Esophagus squamous epithelium (tissue), 5 donors: ENCODE results near the gene FGF14. TPM values are rescaled to one million over a fixed set of nuclear protein-coding genes. Genes with fewer than 3 reads are reported as not detected.

Experiments used
- DNase-seq: peaks from one replicate; lab custom pipeline; 2025; lab: John Stamatoyannopoulos, UW
- H3K27ac ChIP-seq, 4 donors: fragments of 200-600 bp; sonication (generic); one replicate each; pipeline ENCODE4 v1.5.1; 2016 to 2019; ENCODE audit warnings: mild to moderate bottlenecking in 1 of 4
- H3K27me3 ChIP-seq, 4 donors: fragments of 200-600 bp; sonication (generic); 1 replicate in 3 of 4; 2 replicates in 1 of 4; pipeline versions ENCODE4 v1.5.1 to v1.6.0; 2017 to 2021; ENCODE audit warnings: antibody characterized with exemption in 1 of 4
- H3K36me3 ChIP-seq, 3 donors: fragments of 200-600 bp; sonication (generic); one replicate each; pipeline ENCODE4 v1.5.1; 2016 to 2019
- H3K4me1 ChIP-seq, 3 donors: fragments of 200-600 bp; sonication (generic); one replicate each; pipeline ENCODE4 v1.5.1; 2017 to 2019
- H3K4me3 ChIP-seq, 4 donors: fragments of 200-600 bp; sonication (generic); 1 replicate in 3 of 4; 2 replicates in 1 of 4; pipeline ENCODE4 v1.5.1; 2016 to 2019; ENCODE audit warnings: mild to moderate bottlenecking in 2 of 4, moderate library complexity in 1 of 4
- H3K9me3 ChIP-seq, 3 donors: fragments of 200-600 bp; sonication (generic); one replicate each; pipeline ENCODE4 v1.5.1; 2016 to 2019
- CTCF ChIP-seq, 6 experiments: fragments of 450-650 bp in 4 of 6; fragments of 200-600 bp in 2 of 6; sonication (generic) in 2 of 6; IDR thresholded peaks; one replicate each; pipeline ENCODE4 v1.5.1; 2016 to 2019; ENCODE audit warnings: antibody characterized with exemption in 6 of 6, mild to moderate bottlenecking in 4 of 6, moderate library complexity in 4 of 6
- POLR2A ChIP-seq, 4 donors: fragments of 450-650 bp; IDR thresholded peaks; one replicate each; pipeline ENCODE4 v1.6.1; 2017; ENCODE audit warnings: antibody characterized with exemption in 4 of 4, mild to moderate bottlenecking in 4 of 4, moderate library complexity in 3 of 4
- WGBS, 2 donors: methylation state at CpG; one replicate each; pipeline ENCODE4 v1.1.5; 2018; 5-methylcytosine and 5-hydroxymethylcytosine counted together
- intact Hi-C: fragments of 100-400 bp; cut with DNase I; formaldehyde crosslinking; loops from one replicate; pipeline ENCODE4 v1.15.0; 2022
- total RNA-seq, 4 donors: library from RNA; depleted of rRNA; stranded (reverse); fragments of >200 nt; gene quantifications; one replicate each; pipeline ENCODE4 v1.1.0, GENCODE V29; 2016
- donor health status: DM: yes; HTN: yes; CAD: no.

The FGF14 gene
- total RNA-seq, 4 donors from 2014 or later: 0.11 to 4.2 (median 1.0) TPM

- no peak for DNase-seq
- Histone ChIP-seq H3K27me3 (no peaks in the 10 kb centered on the region), H3K9me3 (no peaks in the 10 kb centered on the region), H3K27ac (no peak overlapping the region), H3K36me3 (no peaks in the 10 kb centered on the region), H3K4me3 (no peak overlapping the region), H3K4me1 (no peaks in the 10 kb centered on the region)
- TF ChIP-seq CTCF (IDR thresholded peaks at IDR 0.05) (no peak), POLR2A (IDR thresholded peaks at IDR 0.05) (no peak)
- 40 to 45% methylated on average over 4 of the region's 4 CpGs for WGBS, 2 donors
- intact Hi-C loops: no loop called here
Measured at GRCh38 chr13:102176846-102177245, 225.0 kb downstream of the FGF14 start.

DNA sequence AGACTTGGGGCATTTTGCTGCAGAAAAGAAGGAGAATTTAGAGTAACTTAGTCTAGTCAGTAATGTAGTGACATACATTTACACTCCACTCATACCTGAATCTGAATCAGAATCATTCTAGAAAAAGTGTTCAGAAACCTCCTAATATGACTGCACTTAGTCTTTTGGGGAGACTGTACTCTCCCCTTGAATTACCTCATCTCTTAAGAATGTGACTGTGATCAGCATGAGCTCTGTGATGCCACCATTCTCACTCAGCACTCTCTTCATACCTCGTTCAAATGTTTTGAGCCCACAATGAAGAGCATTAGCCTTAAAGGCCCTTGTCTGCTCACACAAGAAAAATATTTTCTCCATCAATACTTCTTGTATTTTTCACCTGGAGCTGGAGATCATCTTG is 229.4 kb downstream of the FGF14 start:
- intact Hi-C loops: no loop called here
- H3K27me3 ChIP-seq: no peaks in the 10 kb centered on the region
- H3K9me3 ChIP-seq: no peaks in the 10 kb centered on the region
- 62 to 80% methylated on average over 1 of the region's 1 CpG for WGBS, 2 donors
- no peak overlapping the region for H3K27ac ChIP-seq
- no peak for TF ChIP-seq POLR2A (IDR thresholded peaks at IDR 0.05)
- no peak for TF ChIP-seq CTCF (IDR thresholded peaks at IDR 0.05)
- no peak for DNase-seq
- no peak overlapping the region for H3K4me3 ChIP-seq
- H3K36me3 ChIP-seq: no peaks in the 10 kb centered on the region
- no peaks in the 10 kb centered on the region for H3K4me1 ChIP-seq

- H3K4me3 ChIP-seq: no peak overlapping the region
- intact Hi-C loops: no loop called here
- H3K4me1 ChIP-seq: no peaks in the 10 kb centered on the region
- H3K9me3 ChIP-seq: no peaks in the 10 kb centered on the region
- 74 to 83% methylated on average over 6 of the region's 6 CpGs for WGBS, 2 donors
- no peaks in the 10 kb centered on the region for H3K27me3 ChIP-seq
- no peak overlapping the region for H3K27ac ChIP-seq
- TF ChIP-seq POLR2A (IDR thresholded peaks at IDR 0.05) (no peak), CTCF (IDR thresholded peaks at IDR 0.05) (no peak)
- H3K36me3 ChIP-seq: no peaks in the 10 kb centered on the region
- DNase-seq: no peak
Measured at GRCh38 chr13:102170305-102170704, 231.5 kb downstream of the FGF14 start.

DNA sequence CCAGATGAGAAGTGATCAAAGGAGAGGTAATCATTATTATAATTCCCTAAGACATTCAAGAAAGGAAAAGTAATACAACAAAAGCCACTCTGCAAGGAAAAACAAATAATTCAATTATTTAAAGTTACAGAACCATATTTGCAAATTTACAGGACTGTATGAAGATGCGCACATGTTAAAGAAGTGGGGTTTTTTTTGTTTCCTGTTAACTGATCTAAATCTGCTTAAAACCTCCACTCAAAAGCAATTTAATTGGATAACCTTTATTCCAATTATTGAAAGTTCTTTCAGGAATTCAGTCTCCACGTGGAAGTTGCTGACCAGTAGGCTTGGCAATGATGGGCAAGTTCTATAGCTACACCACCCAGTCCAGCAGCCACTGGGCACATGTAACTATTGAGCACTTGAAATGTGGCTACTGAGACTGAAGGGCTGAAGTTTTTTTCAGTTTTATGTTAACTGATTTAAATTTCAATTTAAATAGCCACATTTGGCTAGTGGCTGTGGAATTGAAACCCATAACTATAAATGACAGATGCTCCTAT is 232.3 kb downstream of the FGF14 start:
- Histone ChIP-seq H3K9me3 (no peaks in the 10 kb centered on the region), H3K4me3 (no peak overlapping the region), H3K27me3 (no peaks in the 10 kb centered on the region), H3K36me3 (no peaks in the 10 kb centered on the region), H3K4me1 (no peaks in the 10 kb centered on the region), H3K27ac (no peak overlapping the region)
- 58 to 69% methylated on average over 2 of the region's 2 CpGs for WGBS, 2 donors
- no peak for DNase-seq
- intact Hi-C loops: no loop called here
- TF ChIP-seq POLR2A (IDR thresholded peaks at IDR 0.05) (no peak), CTCF (IDR thresholded peaks at IDR 0.05) (no peak)

DNA sequence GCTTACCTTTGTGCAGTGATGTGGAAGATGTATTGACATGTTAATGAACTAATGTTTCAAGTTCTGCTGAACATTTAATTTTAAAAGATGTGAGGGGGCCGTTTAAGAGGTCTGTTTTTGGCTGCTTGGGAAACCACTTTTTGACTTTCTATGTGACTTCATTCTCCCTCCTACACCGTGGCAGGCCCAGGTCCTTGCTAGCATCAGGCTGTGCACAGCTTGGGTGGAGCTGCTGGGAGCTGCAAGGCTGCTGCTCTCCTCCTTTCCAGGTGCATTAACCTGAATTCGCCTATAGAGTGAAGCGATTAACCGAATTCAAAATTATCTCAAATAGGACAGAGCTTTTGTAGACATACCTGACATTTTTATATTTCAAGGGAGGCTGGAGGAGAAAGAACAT is 249.1 kb downstream of the FGF14 start:
- no peak overlapping the region for H3K27ac ChIP-seq
- no peaks in the 10 kb centered on the region for H3K27me3 ChIP-seq
- TF ChIP-seq CTCF (IDR thresholded peaks at IDR 0.05) (no peak), POLR2A (IDR thresholded peaks at IDR 0.05) (no peak)
- no peaks in the 10 kb centered on the region for H3K4me1 ChIP-seq
- no peaks in the 10 kb centered on the region for H3K36me3 ChIP-seq
- intact Hi-C loops: no loop called here
- H3K9me3 ChIP-seq: no peaks in the 10 kb centered on the region
- no peak overlapping the region for H3K4me3 ChIP-seq
- WGBS, 2 donors: 77 to 81% methylated on average over 4 to 5 of the region's 5 CpGs
- DNase-seq: no peak
